Activated T-helper 1 cell treated with Interleukin-2 at 50 U/mL for 16 hours (primary cell): Measurements from ENCODE around the gene PLP1.
"Not testable (repeated sequence)": the region's sequence is repeated elsewhere in the genome, so short reads cannot be mapped to it uniquely, and the experiment has no call there.

Source experiments
- DNase-seq: peaks from one replicate; pipeline ENCODE4 v3.0.0-alpha.2; 2020; ENCODE audit warnings: low read depth

The PLP1 gene

GRCh38 chrX:103776546-103776945 is at the start of gene PLP1:
PLP1 (plus strand) TSS chrX:103776840; CDS start chrX:103776996, 156 bp downstream.
- no peak for DNase-seq

GRCh38 chrX:103727115-103727514 is 49.5 kb upstream of the PLP1 start:
- no peak for DNase-seq

GRCh38 chrX:103729015-103729414 is 47.6 kb upstream of the PLP1 start:
- no peak for DNase-seq

GRCh38 chrX:103730147-103730795 is 46.4 kb upstream of the PLP1 start:
- no peak for DNase-seq

GRCh38 chrX:103730796-103731493 is 45.7 kb upstream of the PLP1 start:
- DNase-seq, result no peak

- DNase-seq, result no peak
Observed at GRCh38 chrX:103733017-103733416, 43.6 kb upstream of the PLP1 start.

GRCh38 chrX:103734125-103734760 is 42.4 kb upstream of the PLP1 start:
- DNase-seq, result no peak

- no peak for DNase-seq
Observed at GRCh38 chrX:103737696-103738095, 38.9 kb upstream of the PLP1 start.

- no peak for DNase-seq
Observed at GRCh38 chrX:103739421-103739820, 37.2 kb upstream of the PLP1 start.

- DNase-seq, result no peak
Observed at GRCh38 chrX:103741879-103742278, 34.8 kb upstream of the PLP1 start.

GRCh38 chrX:103742339-103742738 is 34.3 kb upstream of the PLP1 start:
- DNase-seq, result no peak

GRCh38 chrX:103747163-103747562 is 29.5 kb upstream of the PLP1 start:
- DNase-seq, result no peak

GRCh38 chrX:103754401-103754800 is 22.2 kb upstream of the PLP1 start:
- DNase-seq, result no peak

GRCh38 chrX:103756736-103757135 is 19.9 kb upstream of the PLP1 start:
- no peak for DNase-seq

- no peak for DNase-seq
Observed at GRCh38 chrX:103758555-103758954, 18.1 kb upstream of the PLP1 start.

GRCh38 chrX:103763541-103763940 is 13.1 kb upstream of the PLP1 start:
- DNase-seq, result not testable (repeated sequence)

- not testable (repeated sequence) for DNase-seq
Observed at GRCh38 chrX:103766813-103767555, 9.7 kb upstream of the PLP1 start.

GRCh38 chrX:103773445-103773844 is 3.2 kb upstream of the PLP1 start:
- DNase-seq, result no peak

- DNase-seq, result no peak
Observed at GRCh38 chrX:103774070-103774642, 2.5 kb upstream of the PLP1 start.

GRCh38 chrX:103779141-103779789 is 2.6 kb downstream of the PLP1 start:
- DNase-seq, result no peak

- DNase-seq, result no peak
Observed at GRCh38 chrX:103780336-103781061, 3.9 kb downstream of the PLP1 start.
